GM20000 (cell line): ENCODE measurements around the gene PRTN3.
"Not testable (repeated sequence)": the region's sequence is repeated elsewhere in the genome, so short reads cannot be mapped to it uniquely, and the experiment has no call there.

Experiments
- DNase-seq: peaks from one replicate; pipeline ENCODE4 v3.0.0; 2012; ENCODE audit warnings: low spot score
- TF ChIP-seq, protein P1 (sequence below): IDR thresholded peaks from 2 replicates; pipeline ENCODE4 v1.5.1; 2012; ENCODE audit warnings: mild to moderate bottlenecking, control low read depth; ENCODE audit errors: extremely low read depth, missing control alignments

PRTN3 gene

DNA sequence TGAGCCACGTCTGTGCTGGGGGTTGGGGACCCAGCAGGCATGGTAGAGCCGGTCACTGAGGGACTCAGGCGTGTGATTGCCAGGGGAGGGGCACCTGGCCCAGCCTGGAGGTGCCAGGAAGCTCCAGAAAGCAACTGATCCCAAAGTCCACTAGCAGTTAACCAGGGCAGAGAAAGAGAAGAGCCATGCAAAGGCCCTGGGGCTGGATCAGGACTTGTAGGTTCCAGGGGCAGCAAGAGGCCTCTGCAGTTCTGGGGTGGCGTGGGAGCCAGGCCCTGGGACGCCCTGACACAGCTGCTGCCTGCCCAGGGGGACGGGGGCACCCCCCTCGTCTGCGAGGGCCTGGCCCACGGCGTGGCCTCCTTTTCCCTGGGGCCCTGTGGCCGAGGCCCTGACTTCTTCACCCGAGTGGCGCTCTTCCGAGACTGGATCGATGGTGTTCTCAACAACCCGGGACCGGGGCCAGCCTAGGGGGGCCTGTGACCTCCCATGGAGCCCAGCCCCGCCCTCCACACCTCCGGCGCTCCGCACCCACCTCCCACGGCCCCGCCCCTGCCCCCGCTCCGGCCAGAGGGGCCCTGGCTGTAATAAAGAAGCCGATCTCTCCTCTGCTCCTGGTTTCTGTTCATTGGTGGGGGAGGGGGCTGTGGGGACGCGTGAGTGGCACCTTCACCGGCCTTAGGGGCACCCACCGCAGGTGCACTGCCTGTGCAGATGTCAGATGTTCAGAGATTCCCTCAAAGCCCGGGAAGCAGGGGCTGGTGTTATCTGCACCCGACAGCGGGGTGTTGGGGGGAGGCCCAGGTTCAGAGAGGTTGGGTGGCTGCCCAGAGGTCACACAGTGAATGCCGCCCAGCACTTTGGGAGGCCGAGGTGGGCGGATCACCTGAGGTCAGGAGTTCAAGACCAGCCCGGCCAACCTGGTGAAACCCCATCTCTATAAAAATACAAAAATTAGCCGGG is 9.1 kb upstream of the PRTN3 start:
- TF ChIP-seq, protein P1, sequence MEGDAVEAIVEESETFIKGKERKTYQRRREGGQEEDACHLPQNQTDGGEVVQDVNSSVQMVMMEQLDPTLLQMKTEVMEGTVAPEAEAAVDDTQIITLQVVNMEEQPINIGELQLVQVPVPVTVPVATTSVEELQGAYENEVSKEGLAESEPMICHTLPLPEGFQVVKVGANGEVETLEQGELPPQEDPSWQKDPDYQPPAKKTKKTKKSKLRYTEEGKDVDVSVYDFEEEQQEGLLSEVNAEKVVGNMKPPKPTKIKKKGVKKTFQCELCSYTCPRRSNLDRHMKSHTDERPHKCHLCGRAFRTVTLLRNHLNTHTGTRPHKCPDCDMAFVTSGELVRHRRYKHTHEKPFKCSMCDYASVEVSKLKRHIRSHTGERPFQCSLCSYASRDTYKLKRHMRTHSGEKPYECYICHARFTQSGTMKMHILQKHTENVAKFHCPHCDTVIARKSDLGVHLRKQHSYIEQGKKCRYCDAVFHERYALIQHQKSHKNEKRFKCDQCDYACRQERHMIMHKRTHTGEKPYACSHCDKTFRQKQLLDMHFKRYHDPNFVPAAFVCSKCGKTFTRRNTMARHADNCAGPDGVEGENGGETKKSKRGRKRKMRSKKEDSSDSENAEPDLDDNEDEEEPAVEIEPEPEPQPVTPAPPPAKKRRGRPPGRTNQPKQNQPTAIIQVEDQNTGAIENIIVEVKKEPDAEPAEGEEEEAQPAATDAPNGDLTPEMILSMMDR: no peak
- no peak for DNase-seq

DNA sequence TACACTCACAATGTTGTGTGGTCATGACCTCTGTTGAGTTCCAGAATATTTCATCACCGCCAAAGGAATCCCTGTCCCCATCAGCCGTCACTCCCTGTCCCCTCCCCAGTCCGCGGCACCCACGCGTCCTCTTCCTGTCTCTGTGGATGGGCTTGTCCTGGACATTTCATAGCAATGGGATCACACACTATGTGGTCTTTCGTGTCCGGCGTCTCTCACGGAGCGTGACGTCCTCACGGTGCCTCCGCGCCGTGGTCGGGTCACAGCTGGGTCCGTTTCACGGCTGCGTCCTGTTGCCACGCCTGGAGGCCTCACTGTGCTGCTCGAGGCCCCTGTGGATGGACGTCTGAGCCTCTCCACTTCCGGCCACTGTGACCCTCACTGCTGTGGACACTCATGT is 6.6 kb upstream of the PRTN3 start:
- DNase-seq: no peak
- TF ChIP-seq, protein P1: no peak

DNA sequence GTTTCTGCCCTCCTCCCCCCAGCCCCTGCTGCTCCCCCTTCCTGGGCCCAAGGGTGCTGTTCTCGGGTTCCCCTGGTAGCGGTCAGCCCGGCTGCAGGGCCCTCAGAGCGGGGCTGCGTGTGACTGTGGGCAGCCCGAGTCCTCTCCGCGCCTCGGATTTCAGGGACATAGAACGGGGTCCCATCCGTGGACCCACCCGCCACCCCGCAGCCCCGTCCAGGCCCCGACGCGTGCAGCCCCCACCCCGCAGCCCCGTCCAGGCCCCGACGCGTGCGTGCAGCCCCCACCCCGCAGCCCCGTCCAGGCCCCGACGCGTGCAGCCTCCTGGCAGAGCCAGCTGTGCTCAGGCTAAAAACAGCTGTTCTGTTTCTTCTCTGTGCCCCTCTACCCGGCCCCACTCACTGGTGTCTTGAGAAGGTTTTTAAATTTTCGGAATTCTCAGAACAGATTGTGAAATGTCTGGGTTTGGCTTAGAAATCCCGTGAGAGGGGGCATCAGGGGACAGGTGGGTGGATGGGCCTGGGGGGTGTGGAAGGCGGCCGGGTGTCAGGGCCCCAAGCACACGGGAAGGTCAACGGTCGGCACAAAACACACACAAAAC is 5.5 kb upstream of the PRTN3 start:
- no peak for DNase-seq
- TF ChIP-seq, protein P1: no peak

- DNase-seq: not testable (repeated sequence)
Observed at GRCh38 chr19:842802-843179, 2.0 kb downstream of the PRTN3 start.

- TF ChIP-seq, protein P1: no peak
- no peak for DNase-seq
Observed at GRCh38 chr19:843180-843835, 2.5 kb downstream of the PRTN3 start.

- no peak for DNase-seq
- TF ChIP-seq, protein P1: no peak
Observed at GRCh38 chr19:843836-844545, 3.2 kb downstream of the PRTN3 start.

DNA sequence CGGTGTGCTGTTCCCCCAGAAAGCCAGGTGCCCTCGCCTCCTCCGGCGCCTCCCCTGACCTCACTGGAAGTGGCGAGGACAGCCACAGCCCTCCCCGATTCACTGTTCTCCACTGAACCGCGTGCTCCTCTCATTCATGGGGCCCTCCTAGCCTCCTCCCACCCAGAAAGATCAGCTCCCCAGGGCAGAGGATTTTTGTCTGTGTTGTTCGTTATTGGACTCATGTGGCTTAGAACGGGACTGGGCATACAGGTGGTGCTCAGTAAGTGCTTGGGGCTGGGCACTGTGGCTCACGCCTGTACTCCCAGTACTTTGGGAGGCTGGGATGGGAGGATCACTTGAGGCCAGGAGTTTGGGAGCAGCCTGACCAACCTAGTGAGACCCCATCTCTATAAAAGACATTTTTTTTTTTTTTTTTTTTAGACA is 3.8 kb downstream of the PRTN3 start:
- TF ChIP-seq, protein P1: no peak
- DNase-seq: no peak
